ENCODE measurements around the gene ZFPM1.

Gene ZFPM1

GRCh38 chr16:88536971-88537751 lies 84.1 kb downstream of the ZFPM1 start:
- no peak overlapping the region for H3K4me2 ChIP-seq (ENCODE audit: low read length)
- no peaks in the 10 kb centered on the region for H3K4me1 ChIP-seq (ENCODE audit: low read length)
- TF ChIP-seq CTCF (IDR thresholded peaks at IDR 0.05; ENCODE audit: low read depth, low read length), result no peak
- no peak for TF ChIP-seq EZH2phosphoT487 (IDR thresholded peaks at IDR 0.05; ENCODE audit: low read depth)
- no peak overlapping the region for H3K4me3 ChIP-seq (ENCODE audit: low read length)
- no peaks in the 10 kb centered on the region for H3K79me2 ChIP-seq (ENCODE audit: low read length)
- no peaks in the 10 kb centered on the region for H3K9me3 ChIP-seq (ENCODE audit: insufficient read depth, low read length)
- H3K9ac ChIP-seq (ENCODE audit: low read length), result no peak overlapping the region
- no peaks in the 10 kb centered on the region for H3K27me3 ChIP-seq (ENCODE audit: low read depth, low read length)
- H4K20me1 ChIP-seq (ENCODE audit: insufficient read depth, low read length), result no peaks in the 10 kb centered on the region
- no peak overlapping the region for H2AFZ ChIP-seq (ENCODE audit: low read depth, low read length)
- no peaks in the 10 kb centered on the region for H3K36me3 ChIP-seq (replicated peaks; ENCODE audit: low read depth, low read length)
- H3K27ac ChIP-seq (ENCODE audit: low read length), result no peak overlapping the region

- no peak overlapping the region for H3K4me3 ChIP-seq (ENCODE audit: low read length)
- TF ChIP-seq EZH2phosphoT487 (IDR thresholded peaks at IDR 0.05; ENCODE audit: low read depth) (no peak), CTCF (IDR thresholded peaks at IDR 0.05; ENCODE audit: low read depth, low read length) (no peak)
These were observed 84.8 kb downstream of the ZFPM1 start for GRCh38 chr16:88537859-88538258.

GRCh38 chr16:88538366-88539060 lies 85.4 kb downstream of the ZFPM1 start:
- H3K27ac ChIP-seq (ENCODE audit: low read length), result no peak overlapping the region
- H3K9me3 ChIP-seq (ENCODE audit: insufficient read depth, low read length), result peaks cover 10% of the 10 kb centered on the region; the same call in 1 of the 2 replicates
- H3K4me1 ChIP-seq (ENCODE audit: low read length), result no peaks in the 10 kb centered on the region
- H3K4me3 ChIP-seq (ENCODE audit: low read length), result no peak overlapping the region
- no peaks in the 10 kb centered on the region for H3K36me3 ChIP-seq (replicated peaks; ENCODE audit: low read depth, low read length)
- TF ChIP-seq EZH2phosphoT487 (IDR thresholded peaks at IDR 0.05; ENCODE audit: low read depth), result no peak
- no peak for TF ChIP-seq CTCF (IDR thresholded peaks at IDR 0.05; ENCODE audit: low read depth, low read length)
- H3K27me3 ChIP-seq (ENCODE audit: low read depth, low read length), result no peaks in the 10 kb centered on the region
- H3K9ac ChIP-seq (ENCODE audit: low read length), result no peak overlapping the region
- no peaks in the 10 kb centered on the region for H4K20me1 ChIP-seq (ENCODE audit: insufficient read depth, low read length)
- no peak overlapping the region for H2AFZ ChIP-seq (ENCODE audit: low read depth, low read length)
- no peaks in the 10 kb centered on the region for H3K79me2 ChIP-seq (ENCODE audit: low read length)
- H3K4me2 ChIP-seq (ENCODE audit: low read length), result no peak overlapping the region

More at GRCh38 chr16:88537859-88538258, 84.8 kb downstream of the ZFPM1 start:
- H2AFZ ChIP-seq (ENCODE audit: low read depth, low read length), result no peak overlapping the region
- no peaks in the 10 kb centered on the region for H3K79me2 ChIP-seq (ENCODE audit: low read length)
- H4K20me1 ChIP-seq (ENCODE audit: insufficient read depth, low read length), result no peaks in the 10 kb centered on the region
- no peak overlapping the region for H3K9ac ChIP-seq (ENCODE audit: low read length)
- no peaks in the 10 kb centered on the region for H3K36me3 ChIP-seq (replicated peaks; ENCODE audit: low read depth, low read length)
- no peaks in the 10 kb centered on the region for H3K4me1 ChIP-seq (ENCODE audit: low read length)
- peaks cover 4% of the 10 kb centered on the region; the same call in 1 of the 2 replicates for H3K9me3 ChIP-seq (ENCODE audit: insufficient read depth, low read length)
- H3K27me3 ChIP-seq (ENCODE audit: low read depth, low read length), result no peaks in the 10 kb centered on the region
- no peak overlapping the region for H3K4me2 ChIP-seq (ENCODE audit: low read length)
- H3K27ac ChIP-seq (ENCODE audit: low read length), result no peak overlapping the region

- no peaks in the 10 kb centered on the region for H4K20me1 ChIP-seq (ENCODE audit: insufficient read depth, low read length)
These were observed 86.2 kb downstream of the ZFPM1 start for GRCh38 chr16:88539261-88539651.

More at GRCh38 chr16:88539261-88539651, 86.2 kb downstream of the ZFPM1 start:
- no peak overlapping the region for H2AFZ ChIP-seq (ENCODE audit: low read depth, low read length)
- H3K4me1 ChIP-seq (ENCODE audit: low read length), result no peaks in the 10 kb centered on the region
- H3K9me3 ChIP-seq (ENCODE audit: insufficient read depth, low read length), result peaks cover 12% of the 10 kb centered on the region; the same call in 1 of the 2 replicates
- no peak overlapping the region for H3K4me3 ChIP-seq (ENCODE audit: low read length)
- no peaks in the 10 kb centered on the region for H3K79me2 ChIP-seq (ENCODE audit: low read length)
- TF ChIP-seq EZH2phosphoT487 (IDR thresholded peaks at IDR 0.05; ENCODE audit: low read depth) (no peak), CTCF (IDR thresholded peaks at IDR 0.05; ENCODE audit: low read depth, low read length) (no peak)
- no peak overlapping the region for H3K27ac ChIP-seq (ENCODE audit: low read length)
- H3K36me3 ChIP-seq (replicated peaks; ENCODE audit: low read depth, low read length), result no peaks in the 10 kb centered on the region
- H3K9ac ChIP-seq (ENCODE audit: low read length), result no peak overlapping the region
- no peaks in the 10 kb centered on the region for H3K27me3 ChIP-seq (ENCODE audit: low read depth, low read length)
- no peak overlapping the region for H3K4me2 ChIP-seq (ENCODE audit: low read length)

Measured in OCI-LY3 (cell line).